Gastroesophageal sphincter (tissue), 4 donors: ENCODE measurements around the gene MEGF6. TPM values are rescaled to one million over a fixed set of nuclear protein-coding genes. Genes with fewer than 3 reads are reported as not detected.

Experiments used
- ATAC-seq: fragments of 150-250 bp; one replicate; pipeline ENCODE4 v1.9.1; 2016; ENCODE audit warnings: mild to moderate bottlenecking, moderate library complexity
- H3K27ac ChIP-seq, 4 donors: fragments of 200-600 bp; sonication (generic) in 3 of 4; 1 replicate in 3 of 4; 2 replicates in 1 of 4; pipeline ENCODE4 v1.5.1; 2016 to 2019
- H3K27me3 ChIP-seq: fragments of 200-600 bp; sonication (generic); one replicate; pipeline ENCODE4 v1.5.1; 2019
- H3K36me3 ChIP-seq, 2 donors: fragments of 200-600 bp; sonication (generic); one replicate each; pipeline ENCODE4 v1.5.1; 2019; ENCODE audit warnings: control low read depth in 1 of 2
- H3K4me1 ChIP-seq, 3 donors: fragments of 200-600 bp; sonication (generic); 1 replicate in 2 of 3; 2 replicates in 1 of 3; pipeline ENCODE4 v1.5.1; 2016 to 2019; ENCODE audit warnings: control low read depth in 2 of 3
- H3K4me3 ChIP-seq, 2 donors: fragments of 200-600 bp; sonication (generic); one replicate each; pipeline ENCODE4 v1.5.1; 2019; ENCODE audit warnings: mild to moderate bottlenecking in 1 of 2, moderate library complexity in 1 of 2
- H3K9me3 ChIP-seq, 3 donors: fragments of 200-600 bp; sonication (generic); one replicate each; pipeline ENCODE4 v1.5.1; 2017 to 2019; ENCODE audit warnings: control low read depth in 2 of 3
- EP300 ChIP-seq: sonication (generic); formaldehyde crosslinking; IDR thresholded peaks from one replicate; pipeline ENCODE4 v1.6.1; 2017; ENCODE audit warnings: antibody characterized with exemption, mild to moderate bottlenecking
- POLR2A ChIP-seq, 2 donors: fragments of 450-650 bp; IDR thresholded peaks; one replicate each; pipeline ENCODE4 v1.6.1; 2017; ENCODE audit warnings: antibody characterized with exemption in 2 of 2, mild to moderate bottlenecking in 2 of 2, moderate library complexity in 1 of 2
- POLR2AphosphoS5 ChIP-seq: sonication (generic); formaldehyde crosslinking; IDR thresholded peaks from one replicate; pipeline ENCODE4 v1.6.1; 2017; ENCODE audit warnings: antibody characterized with exemption
- WGBS, 2 donors: methylation state at CpG; one replicate each; pipeline ENCODE4 v1.1.5; 2018; ENCODE audit warnings: low coverage in 1 of 2; 5-methylcytosine and 5-hydroxymethylcytosine counted together
- total RNA-seq, 4 donors: library from RNA; depleted of rRNA; stranded (reverse); fragments of >200 nt; gene quantifications; one replicate each; pipeline ENCODE4 v1.1.0, GENCODE V29; 2016
- TF ChIP-seq, protein P1 (sequence below), 4 experiments: fragments of 200-600 bp in 2 of 4; fragments of 450-650 bp in 2 of 4; sonication (generic) in 1 of 4; IDR thresholded peaks; one replicate each; pipeline ENCODE4 v1.5.1; 2017 to 2019; ENCODE audit warnings: antibody characterized with exemption in 4 of 4, mild to moderate bottlenecking in 2 of 4, moderate library complexity in 2 of 4

MEGF6 gene
- total RNA-seq, 4 donors from 2014 or later, result 4.7 to 15.5 (median 10.8) TPM

DNA sequence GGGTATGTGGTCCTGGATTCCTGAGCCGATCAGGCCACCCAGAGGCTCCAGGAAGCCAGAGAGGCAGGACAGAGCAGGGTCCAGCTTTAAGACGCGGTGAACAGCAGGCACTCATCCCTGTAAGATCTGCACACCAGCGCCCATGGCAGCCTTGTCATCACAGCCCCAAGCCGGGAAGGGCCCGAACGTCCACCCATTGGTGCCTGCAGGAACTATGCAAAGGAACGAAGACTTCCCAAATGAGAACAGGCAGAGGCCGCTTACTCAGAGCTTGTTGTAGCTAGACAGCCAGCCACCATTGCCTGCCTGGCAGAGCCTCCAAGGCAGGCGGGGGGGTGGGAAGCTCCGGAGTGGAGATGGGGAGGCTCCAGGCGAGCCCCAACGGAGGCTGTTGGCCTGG is 169.0 kb downstream of the MEGF6 start:
- WGBS, 2 donors, result 66 to 80% methylated on average over 1 to 8 of the region's 13 CpGs
- Histone ChIP-seq H3K9me3 (peaks cover 0 to 23% (median 1%) of the 10 kb centered on the region in 3 donors), H3K4me3 (no peak overlapping the region), H3K27me3 (peaks cover 87% of the 10 kb centered on the region), H3K27ac (peak overlapping the region in 1 of 4 donors; percentile 37), H3K36me3 (no peaks in the 10 kb centered on the region), H3K4me1 (no peaks in the 10 kb centered on the region)
- no peak for TF ChIP-seq POLR2A (IDR thresholded peaks at IDR 0.05)
- TF ChIP-seq, protein P1, sequence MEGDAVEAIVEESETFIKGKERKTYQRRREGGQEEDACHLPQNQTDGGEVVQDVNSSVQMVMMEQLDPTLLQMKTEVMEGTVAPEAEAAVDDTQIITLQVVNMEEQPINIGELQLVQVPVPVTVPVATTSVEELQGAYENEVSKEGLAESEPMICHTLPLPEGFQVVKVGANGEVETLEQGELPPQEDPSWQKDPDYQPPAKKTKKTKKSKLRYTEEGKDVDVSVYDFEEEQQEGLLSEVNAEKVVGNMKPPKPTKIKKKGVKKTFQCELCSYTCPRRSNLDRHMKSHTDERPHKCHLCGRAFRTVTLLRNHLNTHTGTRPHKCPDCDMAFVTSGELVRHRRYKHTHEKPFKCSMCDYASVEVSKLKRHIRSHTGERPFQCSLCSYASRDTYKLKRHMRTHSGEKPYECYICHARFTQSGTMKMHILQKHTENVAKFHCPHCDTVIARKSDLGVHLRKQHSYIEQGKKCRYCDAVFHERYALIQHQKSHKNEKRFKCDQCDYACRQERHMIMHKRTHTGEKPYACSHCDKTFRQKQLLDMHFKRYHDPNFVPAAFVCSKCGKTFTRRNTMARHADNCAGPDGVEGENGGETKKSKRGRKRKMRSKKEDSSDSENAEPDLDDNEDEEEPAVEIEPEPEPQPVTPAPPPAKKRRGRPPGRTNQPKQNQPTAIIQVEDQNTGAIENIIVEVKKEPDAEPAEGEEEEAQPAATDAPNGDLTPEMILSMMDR (IDR thresholded peaks at IDR 0.05), result no peak
- no peak for TF ChIP-seq EP300
- TF ChIP-seq POLR2AphosphoS5, result no peak
- ATAC-seq, result no peak

DNA sequence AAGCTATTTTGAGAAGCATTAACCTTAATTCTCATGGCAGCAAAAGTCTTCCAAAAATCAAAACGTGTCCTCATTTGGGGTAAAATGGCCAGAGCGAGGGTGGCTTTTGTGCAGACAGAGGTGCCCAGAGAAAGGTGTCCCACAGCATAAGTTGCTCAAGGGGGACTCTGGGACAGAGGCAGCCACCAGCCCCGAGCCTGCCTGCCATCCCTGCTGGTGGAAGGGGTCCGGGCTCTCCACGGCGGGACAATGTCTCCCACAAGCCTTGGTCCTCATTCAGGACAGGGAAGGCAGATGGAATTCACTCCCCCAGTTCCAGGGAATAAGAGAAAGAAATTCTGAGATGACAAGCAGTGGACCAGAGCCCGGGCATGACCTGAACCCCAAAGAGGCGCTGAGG is 169.4 kb downstream of the MEGF6 start:
- H3K36me3 ChIP-seq, result no peaks in the 10 kb centered on the region
- H3K4me1 ChIP-seq, result no peaks in the 10 kb centered on the region
- H3K27ac ChIP-seq, result peak overlapping the region in 1 of 4 donors; percentile 37
- H3K27me3 ChIP-seq, result peaks cover 88% of the 10 kb centered on the region
- ATAC-seq, result no peak
- H3K9me3 ChIP-seq, result peaks cover 0 to 24% (median 1%) of the 10 kb centered on the region in 3 donors
- TF ChIP-seq POLR2A (IDR thresholded peaks at IDR 0.05) (no peak), POLR2AphosphoS5 (no peak), EP300 (no peak)
- TF ChIP-seq, protein P1 (IDR thresholded peaks at IDR 0.05), result no peak
- H3K4me3 ChIP-seq, result no peak overlapping the region
- 57 to 74% methylated on average over 2 to 3 of the region's 8 CpGs for WGBS, 2 donors

DNA sequence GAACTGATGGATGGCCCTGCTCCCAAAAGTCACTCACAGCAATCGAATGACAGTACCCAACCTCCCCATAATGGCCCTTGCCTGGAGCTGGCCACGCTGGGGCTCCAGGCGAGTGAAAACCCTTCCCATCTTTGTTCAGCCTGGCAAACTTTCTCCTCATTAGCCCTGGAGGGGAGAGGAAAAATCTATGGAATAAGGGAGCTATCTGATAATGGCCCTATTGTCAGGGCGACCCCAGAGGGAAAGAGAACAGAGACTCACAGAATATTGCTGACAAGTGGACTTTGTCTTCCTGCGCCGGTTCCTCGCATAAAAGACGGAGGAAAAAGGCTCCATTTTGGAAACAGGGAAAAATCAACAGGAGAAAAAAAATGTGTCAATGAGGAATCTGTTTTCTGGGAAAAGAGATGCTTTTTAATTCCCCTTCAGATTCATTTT is 169.9 kb downstream of the MEGF6 start:
- no peak for ATAC-seq
- Histone ChIP-seq H3K36me3 (no peaks in the 10 kb centered on the region), H3K27ac (no peak overlapping the region), H3K4me1 (no peaks in the 10 kb centered on the region), H3K27me3 (peaks cover 93% of the 10 kb centered on the region), H3K9me3 (peaks cover 0 to 20% (median 1%) of the 10 kb centered on the region in 3 donors), H3K4me3 (no peak overlapping the region)
- TF ChIP-seq EP300 (no peak), POLR2AphosphoS5 (no peak), POLR2A (IDR thresholded peaks at IDR 0.05) (no peak)
- TF ChIP-seq, protein P1 (IDR thresholded peaks at IDR 0.05), result no peak
- WGBS, 2 donors, result 42 to 54% methylated on average over 6 to 7 of the region's 8 CpGs

DNA sequence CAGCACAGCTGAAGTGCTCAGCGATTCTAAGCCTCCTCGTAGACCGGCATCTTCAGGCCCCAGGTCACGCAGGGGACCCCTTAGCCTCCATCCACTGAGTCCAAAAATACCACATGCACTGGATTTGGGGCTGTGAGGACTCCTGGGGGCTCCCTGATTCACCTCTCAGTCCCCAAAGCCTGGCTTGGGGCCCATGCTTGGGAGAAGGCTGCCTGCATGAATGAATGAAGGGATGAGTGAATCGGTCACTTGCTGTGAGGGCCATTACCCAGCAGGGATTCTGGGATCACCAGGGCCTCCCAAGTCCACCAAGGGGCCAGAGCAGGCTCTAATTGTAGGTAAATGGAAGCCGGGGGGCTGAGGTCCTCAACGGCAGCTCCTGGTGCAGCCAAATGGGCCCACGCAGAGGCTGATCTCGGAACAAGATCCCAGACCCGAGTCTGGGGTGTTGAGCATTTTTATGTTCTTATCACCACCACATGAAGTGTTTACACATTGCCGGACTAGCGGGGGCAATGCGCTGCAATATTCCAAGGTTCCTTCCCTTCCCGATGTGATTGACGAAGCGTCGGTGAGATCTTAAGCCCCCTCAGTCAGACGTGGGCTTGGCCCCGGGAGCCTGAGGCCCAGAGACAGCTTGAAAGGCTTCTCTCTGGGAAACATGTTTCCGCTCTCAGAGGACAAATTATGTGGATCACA is 170.4 kb downstream of the MEGF6 start:
- peaks cover 95% of the 10 kb centered on the region for H3K27me3 ChIP-seq
- TF ChIP-seq EP300 (no peak), POLR2AphosphoS5 (no peak), POLR2A (IDR thresholded peaks at IDR 0.05) (no peak)
- TF ChIP-seq, protein P1 (IDR thresholded peaks at IDR 0.05), result no peak
- H3K4me3 ChIP-seq, result no peak overlapping the region
- ATAC-seq, result no peak
- no peaks in the 10 kb centered on the region for H3K4me1 ChIP-seq
- WGBS, 2 donors, result 51% methylated on average over 7 of the region's 20 CpGs; no CpG with 5 or more reads in 1 of the 2 donors
- peaks cover 0 to 15% (median 0%) of the 10 kb centered on the region in 3 donors for H3K9me3 ChIP-seq
- peak overlapping the region in 1 of 4 donors; percentile 48 for H3K27ac ChIP-seq
- no peaks in the 10 kb centered on the region for H3K36me3 ChIP-seq

DNA sequence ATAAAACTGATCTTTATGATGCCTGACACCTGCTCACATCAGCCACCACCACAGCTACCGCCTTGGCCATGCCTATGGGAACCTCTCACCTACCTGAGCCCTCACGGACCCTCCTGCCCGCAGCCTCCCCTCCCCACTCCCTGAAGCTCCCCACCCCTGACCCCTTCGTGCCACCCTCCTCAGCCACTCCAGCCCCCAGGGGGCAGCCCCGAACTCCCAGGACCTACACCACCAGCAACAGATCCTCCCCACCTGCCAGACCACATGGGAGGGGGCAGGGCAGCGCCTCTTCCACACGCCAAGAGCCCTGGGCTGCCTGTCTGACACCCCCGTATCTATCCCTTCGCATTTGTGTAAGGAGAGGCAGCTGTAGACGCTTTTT is 171.0 kb downstream of the MEGF6 start:
- H3K9me3 ChIP-seq, result peaks cover 0 to 9% (median 0%) of the 10 kb centered on the region in 3 donors
- H3K36me3 ChIP-seq, result no peaks in the 10 kb centered on the region
- peak overlapping the region in 1 of 4 donors; percentile 2 for H3K27ac ChIP-seq
- WGBS, 2 donors, result 27 to 30% methylated on average over 2 to 6 of the region's 10 CpGs
- no peak for ATAC-seq
- no peak overlapping the region for H3K4me3 ChIP-seq
- no peak for TF ChIP-seq POLR2A (IDR thresholded peaks at IDR 0.05)
- TF ChIP-seq, protein P1 (IDR thresholded peaks at IDR 0.05), result no peak
- TF ChIP-seq EP300, result no peak
- TF ChIP-seq POLR2AphosphoS5, result no peak
- H3K4me1 ChIP-seq, result no peaks in the 10 kb centered on the region
- H3K27me3 ChIP-seq, result peaks cover 94% of the 10 kb centered on the region
